Liver (tissue), 3 donors: ENCODE results near the gene NTM.

Experiments used
- CTCF ChIP-seq: fragments of 150-350 bp; IDR thresholded peaks from 2 replicates; pipeline ENCODE4 v1.5.1; 2017; ENCODE audit warnings: improper control_type of control experiment, low read depth, low read length; ENCODE audit not compliant: missing input control
- EGR1 ChIP-seq, 2 donors: IDR thresholded peaks; 2 replicates each; pipeline ENCODE4 v1.6.1; 2016 to 2018; ENCODE audit warnings: antibody characterized with exemption in 2 of 2, low read depth in 2 of 2
- GABPA ChIP-seq, 2 donors: IDR thresholded peaks in 1 of 2; conservative IDR thresholded peaks in 1 of 2; 2 replicates each; pipeline ENCODE4 v1.6.1; 2016; ENCODE audit warnings: antibody characterized with exemption in 2 of 2, mild to moderate bottlenecking in 1 of 2, moderate library complexity in 1 of 2
- HNF4A ChIP-seq, 2 donors: conservative IDR thresholded peaks; 2 replicates each; pipeline ENCODE4 v1.6.1; 2016; ENCODE audit warnings: antibody characterized with exemption in 2 of 2, mild to moderate bottlenecking in 2 of 2
- JUND ChIP-seq, 2 donors: IDR thresholded peaks; 2 replicates each; pipeline ENCODE4 v1.6.1; 2016; ENCODE audit warnings: antibody characterized with exemption in 2 of 2
- MAX ChIP-seq: IDR thresholded peaks from 2 replicates; pipeline ENCODE4 v1.6.1; 2016; ENCODE audit warnings: antibody characterized with exemption
- RAD21 ChIP-seq, 2 donors: IDR thresholded peaks; 2 replicates each; pipeline ENCODE4 v1.6.1; 2016; ENCODE audit warnings: antibody characterized with exemption in 2 of 2, mild to moderate bottlenecking in 2 of 2
- YY1 ChIP-seq: IDR thresholded peaks from 2 replicates; pipeline ENCODE4 v1.6.1; 2016; ENCODE audit warnings: antibody characterized with exemption, mild to moderate bottlenecking
- donor health status: healthy.
- donor health status: healthy.

GRCh38 chr11:131518305-131518838 is 148.0 kb downstream of the NTM start:
- no peak for TF ChIP-seq CTCF
- TF ChIP-seq JUND (IDR thresholded peaks at IDR 0.05), result no peak
- TF ChIP-seq HNF4A (conservative IDR thresholded peaks at IDR 0.05), result no peak
- no peak for TF ChIP-seq RAD21 (IDR thresholded peaks at IDR 0.05)
- TF ChIP-seq GABPA (IDR thresholded peaks at IDR 0.05 in 1 of 2, conservative IDR thresholded peaks at IDR 0.05 in 1 of 2), result no peak
- TF ChIP-seq EGR1 (IDR thresholded peaks at IDR 0.05; ENCODE audit: low read depth in 2 of 2), result no peak
- TF ChIP-seq MAX, result no peak
- no peak for TF ChIP-seq YY1
